Esophagus muscularis mucosa (tissue), 4 donors: ENCODE data around the gene GLG1. TPM values are rescaled to one million over a fixed set of nuclear protein-coding genes. Genes with fewer than 3 reads are reported as not detected.

Experiments
- DNase-seq: peaks from one replicate; pipeline ENCODE4 v3.0.0-alpha.2; 2017; ENCODE audit errors: extremely low spot score
- H3K27ac ChIP-seq, 4 donors: fragments of 200-600 bp; sonication (generic); replicated peaks in 1 of 4; 1 replicate in 3 of 4; 2 replicates in 1 of 4; pipeline ENCODE4 v1.5.1; 2016 to 2019; ENCODE audit warnings: mild to moderate bottlenecking in 1 of 4
- H3K27me3 ChIP-seq, 4 donors: fragments of 200-600 bp; sonication (generic); one replicate each; pipeline versions ENCODE4 v1.5.1 to v1.6.0; 2016 to 2019
- H3K36me3 ChIP-seq, 4 donors: fragments of 200-600 bp; sonication (generic); one replicate each; pipeline ENCODE4 v1.5.1; 2016 to 2019
- H3K4me1 ChIP-seq, 4 donors: fragments of 200-600 bp; sonication (generic); one replicate each; pipeline ENCODE4 v1.5.1; 2016 to 2019
- H3K4me3 ChIP-seq, 4 donors: fragments of 200-600 bp; sonication (generic); 1 replicate in 2 of 4; 2 replicates in 2 of 4; pipeline ENCODE4 v1.5.1; 2016 to 2019; ENCODE audit warnings: mild to moderate bottlenecking in 4 of 4, moderate library complexity in 1 of 4
- H3K9me3 ChIP-seq, 4 donors: fragments of 200-600 bp; sonication (generic); 1 replicate in 3 of 4; 2 replicates in 1 of 4; pipeline ENCODE4 v1.5.1; 2016 to 2019
- CTCF ChIP-seq, 3 experiments: fragments of 200-600 bp in 2 of 3; fragments of 450-650 bp in 1 of 3; sonication (generic) in 2 of 3; IDR thresholded peaks; one replicate each; pipeline ENCODE4 v1.5.1; 2017 to 2019; ENCODE audit warnings: antibody characterized with exemption in 3 of 3, mild to moderate bottlenecking in 2 of 3, moderate library complexity in 1 of 3
- EP300 ChIP-seq: sonication (generic); formaldehyde crosslinking; IDR thresholded peaks from one replicate; pipeline ENCODE4 v1.6.1; 2017; ENCODE audit warnings: antibody characterized with exemption
- POLR2A ChIP-seq: fragments of 450-650 bp; IDR thresholded peaks from one replicate; pipeline ENCODE4 v1.6.1; 2017; ENCODE audit warnings: antibody characterized with exemption, moderate library complexity, mild to moderate bottlenecking, low read depth
- POLR2AphosphoS5 ChIP-seq, 2 donors: sonication (generic); formaldehyde crosslinking; IDR thresholded peaks; one replicate each; pipeline ENCODE4 v1.6.1; 2017; ENCODE audit warnings: antibody characterized with exemption in 2 of 2
- WGBS: methylation state at CpG from one replicate; pipeline ENCODE4 v1.1.5; 2018; 5-methylcytosine and 5-hydroxymethylcytosine counted together
- intact Hi-C: fragments of 100-400 bp; cut with DNase I; formaldehyde crosslinking; loops from one replicate; pipeline ENCODE4 v1.15.1; 2023
- total RNA-seq, 4 donors: library from RNA; depleted of rRNA; stranded (reverse); fragments of >200 nt; gene quantifications; one replicate each; pipeline versions ENCODE4 v1.1.0 to v1.2.1, GENCODE V29; 2016

Gene GLG1
- total RNA-seq, 4 donors from 2014 or later: 92.8 to 128 (median 121) TPM

- DNase-seq: no peak
- H3K9me3 ChIP-seq: no peaks in the 10 kb centered on the region
- H3K36me3 ChIP-seq: no peaks in the 10 kb centered on the region
- H3K27ac ChIP-seq: no peak overlapping the region
- intact Hi-C loops: no loop called here
- H3K4me3 ChIP-seq: no peak overlapping the region
- WGBS: 90% methylated on average over 5 of the region's 5 CpGs
- peaks cover 8 to 39% (median 28%) of the 10 kb centered on the region in 4 donors for H3K4me1 ChIP-seq
- no peaks in the 10 kb centered on the region for H3K27me3 ChIP-seq
- TF ChIP-seq CTCF (IDR thresholded peaks at IDR 0.05) (no peak), EP300 (no peak), POLR2AphosphoS5 (IDR thresholded peaks at IDR 0.05) (no peak)
These were observed 36.3 kb downstream of the GLG1 start for GRCh38 chr16:74570412-74571301.

- no peaks in the 10 kb centered on the region for H3K9me3 ChIP-seq
- TF ChIP-seq POLR2A (no peak), EP300 (no peak), CTCF (IDR thresholded peaks at IDR 0.05) (no peak), POLR2AphosphoS5 (IDR thresholded peaks at IDR 0.05) (no peak)
- H3K27ac ChIP-seq: no peak overlapping the region
- no peak overlapping the region for H3K4me3 ChIP-seq
- H3K27me3 ChIP-seq: no peaks in the 10 kb centered on the region
- WGBS: 94% methylated on average over 5 of the region's 5 CpGs
- intact Hi-C loops: no loop called here
- no peak for DNase-seq
- peaks cover 8 to 49% (median 39%) of the 10 kb centered on the region in 4 donors for H3K4me1 ChIP-seq
- no peaks in the 10 kb centered on the region for H3K36me3 ChIP-seq
These were observed 37.8 kb downstream of the GLG1 start for GRCh38 chr16:74568961-74569631.

GRCh38 chr16:74567901-74568300 lies 39.0 kb downstream of the GLG1 start:
- 86% methylated on average over 2 of the region's 2 CpGs for WGBS
- TF ChIP-seq EP300: no peak
- no peak for TF ChIP-seq POLR2A
- no peak for TF ChIP-seq POLR2AphosphoS5 (IDR thresholded peaks at IDR 0.05)
- no peak for TF ChIP-seq CTCF (IDR thresholded peaks at IDR 0.05)
- intact Hi-C loops: no loop called here

GRCh38 chr16:74565378-74565777 lies 41.5 kb downstream of the GLG1 start:
- 83% methylated on average over 5 of the region's 5 CpGs for WGBS
- H3K4me1 ChIP-seq: peaks cover 28 to 51% (median 49%) of the 10 kb centered on the region in 4 donors
- no peaks in the 10 kb centered on the region for H3K27me3 ChIP-seq
- DNase-seq: no peak
- no peak overlapping the region for H3K27ac ChIP-seq
- no peak for TF ChIP-seq POLR2A
- TF ChIP-seq CTCF (IDR thresholded peaks at IDR 0.05): no peak
- TF ChIP-seq EP300: no peak
- TF ChIP-seq POLR2AphosphoS5 (IDR thresholded peaks at IDR 0.05): no peak
- no peak overlapping the region for H3K4me3 ChIP-seq
- intact Hi-C loops: no loop called here
- no peaks in the 10 kb centered on the region for H3K36me3 ChIP-seq
- no peaks in the 10 kb centered on the region for H3K9me3 ChIP-seq

More at GRCh38 chr16:74567901-74568300, 39.0 kb downstream of the GLG1 start:
- no peak for DNase-seq
- Histone ChIP-seq H3K4me3 (no peak overlapping the region), H3K27ac (no peak overlapping the region), H3K36me3 (no peaks in the 10 kb centered on the region), H3K9me3 (no peaks in the 10 kb centered on the region), H3K27me3 (no peaks in the 10 kb centered on the region), H3K4me1 (peaks cover 13 to 52% (median 47%) of the 10 kb centered on the region in 4 donors)
